ENCODE data around the gene SNCG. TPM values are rescaled to one million over a fixed set of nuclear protein-coding genes. Genes with fewer than 3 reads are reported as not detected.
"Not testable (repeated sequence)": the region's sequence is repeated elsewhere in the genome, so short reads cannot be mapped to it uniquely, and the experiment has no call there.

Gene SNCG
- total and polyA plus RNA-seq, 2 donors (not counting 1 experiment from before 2014, with no cell fraction given) = not detected

- no peaks in the 10 kb centered on the region for H3K4me1 Mint-ChIP-seq
- Histone ChIP-seq H3K4me2 (replicated peaks; ENCODE audit: low read depth, low read length, poor library complexity, severe bottlenecking) (no peak overlapping the region), H3K4me1 (ENCODE audit: control insufficient read depth in 2 of 2, insufficient read depth in 2 of 2, low read length in 2 of 2) (no peaks in the 10 kb centered on the region), H3K4me3 (ENCODE audit: control extremely low read depth in 1 of 5, extremely low read depth in 1 of 5, insufficient read depth in 1 of 5, low read depth in 2 of 5, low read length in 4 of 5) (no peak overlapping the region), H3K27ac (ENCODE audit: low read length in 2 of 2) (no peak overlapping the region), H3K79me2 (ENCODE audit: control insufficient read depth, insufficient read depth, low read length) (no peaks in the 10 kb centered on the region), H2AFZ (ENCODE audit: insufficient read depth, low read depth, low read length, poor library complexity, severe bottlenecking) (no peak overlapping the region), H3K9me3 (ENCODE audit: control extremely low read depth in 1 of 3, control insufficient read depth in 2 of 3, insufficient read depth in 1 of 3, low read length in 2 of 3) (no peaks in the 10 kb centered on the region), H3K36me3 (replicated peaks in 1 of 2; ENCODE audit: control extremely low read depth in 1 of 2, control insufficient read depth in 1 of 2, extremely low read depth in 1 of 2, insufficient read depth in 2 of 2, low read length in 1 of 2) (no peaks in the 10 kb centered on the region), H3K9ac (ENCODE audit: low read length) (no peak overlapping the region), H3K27me3 (replicated peaks in 1 of 4; ENCODE audit: control extremely low read depth in 1 of 4, control insufficient read depth in 3 of 4, insufficient read depth in 4 of 4, low read length in 3 of 4) (peaks cover 0 to 5% (median 0%) of the 10 kb centered on the region in 4 experiments), H4K20me1 (ENCODE audit: control insufficient read depth, insufficient read depth, low read length, poor library complexity, severe bottlenecking) (no peaks in the 10 kb centered on the region)
- no peak overlapping the region for H3K27ac Mint-ChIP-seq
- H3K9me3 Mint-ChIP-seq (ENCODE audit: insufficient read depth) = no peaks in the 10 kb centered on the region
- POLR2A ChIA-PET = interaction anchor here (0.5 kb wide), 1 partner anchor 473 kb away, joined by 3 read pairs; no protein-coding TSS in a partner anchor
- WGBS (ENCODE audit: insufficient coverage) = 100% methylated on average over 1 of the region's 5 CpGs
- CTCF ChIA-PET = no interaction called here
- no peak overlapping the region for H3K4me3 Mint-ChIP-seq
- peaks cover 8% of the 10 kb centered on the region for H3K27me3 Mint-ChIP-seq
- intact Hi-C loops (cut with micrococcal nuclease) = no loop called here
- DNase-seq (no peak), ATAC-seq (ENCODE audit: low read depth) (no peak)
- TF ChIP-seq CTCF (IDR thresholded peaks at IDR 0.05) (no peak), EZH2 (IDR thresholded peaks at IDR 0.05; ENCODE audit: borderline replicate concordance, insufficient read depth, low read depth, low read length, poor library complexity, severe bottlenecking) (no peak)
These were observed 23.3 kb downstream of the SNCG start for GRCh38 chr10:86981716-86982115.

GRCh38 chr10:86984498-86984897, 26.1 kb downstream of the SNCG start:
- H3K27ac ChIP-seq (ENCODE audit: low read length in 2 of 2); H2AFZ ChIP-seq (ENCODE audit: insufficient read depth, low read depth, low read length, poor library complexity, severe bottlenecking); H3K4me3 ChIP-seq (ENCODE audit: control extremely low read depth in 1 of 5, extremely low read depth in 1 of 5, insufficient read depth in 1 of 5, low read depth in 2 of 5, low read length in 4 of 5); H3K9me3 ChIP-seq (ENCODE audit: control extremely low read depth in 1 of 3, control insufficient read depth in 2 of 3, insufficient read depth in 1 of 3, low read length in 2 of 3); H3K79me2 ChIP-seq (ENCODE audit: control insufficient read depth, insufficient read depth, low read length); intact Hi-C loops (cut with micrococcal nuclease); POLR2A ChIA-PET; H4K20me1 ChIP-seq (ENCODE audit: control insufficient read depth, insufficient read depth, low read length, poor library complexity, severe bottlenecking); H3K9me3 Mint-ChIP-seq (ENCODE audit: insufficient read depth); H3K27ac Mint-ChIP-seq; ATAC-seq (ENCODE audit: low read depth); DNase-seq; H3K4me2 ChIP-seq (replicated peaks; ENCODE audit: low read depth, low read length, poor library complexity, severe bottlenecking); H3K36me3 ChIP-seq (replicated peaks in 1 of 2; ENCODE audit: control extremely low read depth in 1 of 2, control insufficient read depth in 1 of 2, extremely low read depth in 1 of 2, insufficient read depth in 2 of 2, low read length in 1 of 2); H3K4me3 Mint-ChIP-seq; H3K27me3 ChIP-seq (replicated peaks in 1 of 4; ENCODE audit: control extremely low read depth in 1 of 4, control insufficient read depth in 3 of 4, insufficient read depth in 4 of 4, low read length in 3 of 4); H3K9ac ChIP-seq (ENCODE audit: low read length); CTCF ChIA-PET; H3K4me1 ChIP-seq (ENCODE audit: control insufficient read depth in 2 of 2, insufficient read depth in 2 of 2, low read length in 2 of 2); H3K4me1 Mint-ChIP-seq: not testable (repeated sequence)
- peaks cover 18% of the 10 kb centered on the region for H3K27me3 Mint-ChIP-seq
- no CpG with 5 or more reads among the region's 4 CpGs for WGBS (ENCODE audit: insufficient coverage)

Measured in B cell (primary cell).